HepG2 (cell line): ENCODE results near the gene HNRNPC. TPM values are rescaled to one million over a fixed set of nuclear protein-coding genes. Genes with fewer than 3 reads are reported as not detected.

Source experiments
- AKAP8 ChIP-seq: sonication (generic); formaldehyde crosslinking; IDR thresholded peaks from 2 replicates; pipeline ENCODE4 v1.5.1; 2020; ENCODE audit warnings: mild to moderate bottlenecking, missing genetic modification reagents
- ATF5 ChIP-seq: sonication (generic); formaldehyde crosslinking; IDR thresholded peaks from 2 replicates; pipeline ENCODE4 v1.4.0; 2020; ENCODE audit warnings: mild to moderate bottlenecking, low read depth, missing genetic modification reagents
- GFI1 ChIP-seq: sonication (generic); formaldehyde crosslinking; IDR thresholded peaks from 2 replicates; pipeline ENCODE4 v1.5.0; 2020; ENCODE audit warnings: missing genetic modification reagents, mild to moderate bottlenecking, borderline replicate concordance
- HDAC6 ChIP-seq: fragments of 200-600 bp; sonication (generic); IDR thresholded peaks from 2 replicates; pipeline ENCODE4 v1.7.0; 2017; ENCODE audit warnings: mild to moderate bottlenecking, antibody characterized with exemption, low read length, low read depth
- KDM1A ChIP-seq: IDR thresholded peaks from 2 replicates; pipeline ENCODE4 v1.6.1; 2016; ENCODE audit warnings: missing compliant biosample characterization
- MED8 ChIP-seq: sonication (generic); formaldehyde crosslinking; IDR thresholded peaks from 2 replicates; pipeline ENCODE4 v1.8.1; 2023; ENCODE audit warnings: mild to moderate bottlenecking, missing genetic modification reagents; ENCODE audit not compliant: insufficient replicate concordance
- MIER2 ChIP-seq: IDR thresholded peaks from 2 replicates; pipeline ENCODE4 v1.6.1; 2016; ENCODE audit warnings: missing biosample characterization, missing genetic modification reagents
- NFRKB ChIP-seq: fragments of 450-650 bp; IDR thresholded peaks from 2 replicates; pipeline ENCODE4 v1.6.1; 2017
- NR2F2 ChIP-seq: IDR thresholded peaks from 2 replicates; pipeline ENCODE4 v1.6.1; 2012; ENCODE audit warnings: low read depth, inconsistent platforms, borderline replicate concordance
- RBM22 ChIP-seq: fragments of 200-400 bp; formaldehyde crosslinking; optimal IDR thresholded peaks from 2 replicates; pipeline ENCODE3; 2017; ENCODE audit warnings: mild to moderate bottlenecking, low read length, moderate library complexity
- SNAPC2 ChIP-seq: sonication (generic); formaldehyde crosslinking; IDR thresholded peaks from 2 replicates; pipeline ENCODE4 v1.8.1; 2022; ENCODE audit warnings: mild to moderate bottlenecking, missing genetic modification reagents
- THAP8 ChIP-seq: sonication (generic); formaldehyde crosslinking; IDR thresholded peaks from 2 replicates; pipeline ENCODE4 v1.5.1; 2020; ENCODE audit warnings: missing genetic modification reagents, mild to moderate bottlenecking, borderline replicate concordance
- ZBTB10 ChIP-seq: sonication (generic); formaldehyde crosslinking; IDR thresholded peaks from 2 replicates; pipeline ENCODE4 v1.4.0; 2020; ENCODE audit warnings: missing genetic modification reagents, borderline replicate concordance
- ZHX2 ChIP-seq, 2 experiments: sonication (generic) in 1 of 2; formaldehyde crosslinking in 1 of 2; IDR thresholded peaks; 2 replicates each; pipeline versions ENCODE4 v1.6.1 to v1.9.0; 2014 to 2022; ENCODE audit warnings: antibody characterized with exemption in 1 of 2, borderline replicate concordance in 1 of 2, inconsistent platforms in 1 of 2, low read depth in 1 of 2, missing genetic modification reagents in 1 of 2
- ZNF326 ChIP-seq: sonication (generic); formaldehyde crosslinking; IDR thresholded peaks from 2 replicates; pipeline ENCODE4 v1.4.0; 2020; ENCODE audit warnings: missing genetic modification reagents, borderline replicate concordance
- ZNF333 ChIP-seq: sonication (generic); formaldehyde crosslinking; IDR thresholded peaks from 2 replicates; pipeline ENCODE4 v1.4.0; 2020; ENCODE audit warnings: mild to moderate bottlenecking, missing genetic modification reagents, borderline replicate concordance
- ZNF577 ChIP-seq: sonication (generic); formaldehyde crosslinking; IDR thresholded peaks from 2 replicates; pipeline ENCODE4 v1.4.0; 2020; ENCODE audit warnings: mild to moderate bottlenecking, low read depth, missing genetic modification reagents, borderline replicate concordance
- ZNF737 ChIP-seq: sonication (generic); formaldehyde crosslinking; IDR thresholded peaks from 2 replicates; pipeline ENCODE4 v1.5.0; 2020; ENCODE audit warnings: missing genetic modification reagents, mild to moderate bottlenecking, borderline replicate concordance
- ZNF768 ChIP-seq: sonication (generic); formaldehyde crosslinking; IDR thresholded peaks from 2 replicates; pipeline ENCODE4 v1.4.0; 2020; ENCODE audit warnings: missing genetic modification reagents
- ZNF777 ChIP-seq: sonication (generic); formaldehyde crosslinking; IDR thresholded peaks from 2 replicates; pipeline ENCODE4 v1.4.0; 2020; ENCODE audit warnings: missing genetic modification reagents
- polyA plus RNA-seq, 8 experiments: library from polyadenylated mRNA; depleted of rRNA in 3 of 8; stranded (reverse) in 7 of 8; unstranded in 1 of 8; fragments of >200 nt; fragmentation: Illumina TruSeq in 4 of 8; extraction: Trizol in 4 of 8; gene quantifications; 2 replicates each; pipeline versions ENCODE4 v1.2.1 to v1.2.3, GENCODE V29; 2011 to 2016; ENCODE audit warnings: low read depth in 4 of 8, missing spikeins in 1 of 8, mixed read lengths in 1 of 8; ENCODE audit not compliant: insufficient read depth in 1 of 8
- total RNA-seq, 5 experiments: library from RNA; depleted of rRNA; stranded (reverse); fragments of >200 nt; fragmentation: Illumina TruSeq; extraction: Trizol; gene quantifications; 2 replicates each; pipeline ENCODE4 v1.2.3, GENCODE V29; 2016; ENCODE audit warnings: low read depth in 1 of 5

Gene HNRNPC
- total and polyA plus RNA-seq, 2 of the 13 experiments (the other 11 are each of a cell fraction or from before 2014, with no cell fraction given) = 628 to 1,099 TPM

- no peak for TF ChIP-seq ZNF326 (CRISPR knock-in tag)
- TF ChIP-seq KDM1A (CRISPR knock-in tag) = peak; percentile 48; the same call in 1 of the 2 replicates
- no peak for TF ChIP-seq SNAPC2 (CRISPR knock-in tag)
- TF ChIP-seq ZNF777 (CRISPR knock-in tag) = no peak
- TF ChIP-seq GFI1 = no peak
- TF ChIP-seq ZNF577 (CRISPR knock-in tag) = no peak
- no peak for TF ChIP-seq ZHX2 (IDR thresholded peaks at IDR 0.05; ENCODE audit: low read depth)
- TF ChIP-seq ZHX2 (CRISPR knock-in tag; IDR thresholded peaks at IDR 0.05; ENCODE audit: borderline replicate concordance) = no peak
- no peak for TF ChIP-seq MIER2
- TF ChIP-seq THAP8 (CRISPR knock-in tag) = no peak
- TF ChIP-seq ZNF737 (CRISPR knock-in tag) = no peak
- no peak for TF ChIP-seq ZNF333 (CRISPR knock-in tag)
- no peak for TF ChIP-seq NR2F2
- TF ChIP-seq ZBTB10 (CRISPR knock-in tag) = no peak
- TF ChIP-seq NFRKB = no peak
- TF ChIP-seq HDAC6 = no peak
- no peak for TF ChIP-seq RBM22
- no peak for TF ChIP-seq ATF5 (CRISPR knock-in tag)
- no peak for TF ChIP-seq ZNF768 (CRISPR knock-in tag)
- no peak for TF ChIP-seq MED8 (CRISPR knock-in tag)
- TF ChIP-seq AKAP8 (CRISPR knock-in tag) = no peak
Measured at GRCh38 chr14:21298358-21298757, 29.1 kb upstream of the HNRNPC start (continued).
